ENCODE measurements around the gene SLC16A13.
"Not testable (repeated sequence)": the region's sequence is repeated elsewhere in the genome, so short reads cannot be mapped to it uniquely, and the experiment has no call there.

The SLC16A13 gene

GRCh38 chr17:7039832-7040231 lies 4.0 kb downstream of the SLC16A13 start:
- Histone ChIP-seq H3K36me3 (ENCODE audit: control insufficient read depth, insufficient read depth, low read length) (no peaks in the 10 kb centered on the region), H3K27me3 (ENCODE audit: control insufficient read depth, insufficient read depth, low read length) (peaks cover 33% of the 10 kb centered on the region), H3K4me3 (ENCODE audit: low read depth, low read length) (no peak overlapping the region), H3K9me3 (ENCODE audit: control insufficient read depth, insufficient read depth, low read length) (no peaks in the 10 kb centered on the region), H3K9ac (ENCODE audit: low read depth, low read length) (no peak overlapping the region), H3K4me1 (ENCODE audit: control insufficient read depth, insufficient read depth, low read length) (peaks cover 11% of the 10 kb centered on the region)

GRCh38 chr17:7041607-7042500 lies 6.0 kb downstream of the SLC16A13 start:
- Histone ChIP-seq H3K9me3 (ENCODE audit: control insufficient read depth, insufficient read depth, low read length) (no peaks in the 10 kb centered on the region), H3K9ac (ENCODE audit: low read depth, low read length) (no peak overlapping the region), H3K36me3 (ENCODE audit: control insufficient read depth, insufficient read depth, low read length) (no peaks in the 10 kb centered on the region), H3K27me3 (ENCODE audit: control insufficient read depth, insufficient read depth, low read length) (peaks cover 44% of the 10 kb centered on the region), H3K4me3 (ENCODE audit: low read depth, low read length) (peak overlapping the region; percentile 69), H3K4me1 (ENCODE audit: control insufficient read depth, insufficient read depth, low read length) (peaks cover 6% of the 10 kb centered on the region)

DNA sequence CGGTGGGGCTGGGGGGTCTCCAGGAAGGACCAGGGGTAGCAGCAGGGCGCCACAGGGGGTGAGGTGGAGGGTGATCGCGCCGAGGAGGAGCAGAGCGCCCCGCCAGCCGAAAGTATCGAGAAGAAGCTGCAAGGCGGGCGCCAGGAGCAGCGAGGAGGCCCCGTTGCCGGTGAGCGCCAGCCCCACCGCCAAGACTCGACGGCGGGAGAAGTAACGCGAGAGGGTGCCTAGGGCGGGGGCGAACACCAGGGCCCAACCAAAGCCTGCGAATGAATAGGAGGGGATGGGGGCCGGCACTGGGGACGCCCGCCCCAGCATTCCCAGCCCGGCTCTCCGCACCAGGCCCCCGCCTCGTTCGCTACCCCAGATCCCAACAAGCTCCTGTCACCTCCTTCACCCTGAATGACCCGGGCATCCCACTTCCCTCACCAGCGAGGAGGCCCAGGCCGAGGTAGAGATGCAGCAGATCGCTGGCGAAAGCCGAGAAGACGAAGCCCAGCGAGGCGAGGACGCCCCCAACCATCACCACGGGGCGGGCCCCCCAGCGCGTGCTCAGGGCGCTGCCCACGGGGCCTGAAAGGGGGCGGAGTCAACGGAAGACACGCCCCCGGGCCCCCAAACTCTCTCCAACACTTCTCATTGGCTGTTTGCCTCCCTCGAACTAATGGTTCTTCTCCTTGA lies 6.8 kb downstream of the SLC16A13 start:
- H3K4me1 ChIP-seq (ENCODE audit: control insufficient read depth, insufficient read depth, low read length), result peaks cover 9% of the 10 kb centered on the region
- peaks cover 44% of the 10 kb centered on the region for H3K27me3 ChIP-seq (ENCODE audit: control insufficient read depth, insufficient read depth, low read length)
- no peaks in the 10 kb centered on the region for H3K9me3 ChIP-seq (ENCODE audit: control insufficient read depth, insufficient read depth, low read length)
- H3K9ac ChIP-seq (ENCODE audit: low read depth, low read length), result no peak overlapping the region
- no peaks in the 10 kb centered on the region for H3K36me3 ChIP-seq (ENCODE audit: control insufficient read depth, insufficient read depth, low read length)
- H3K4me3 ChIP-seq (ENCODE audit: low read depth, low read length), result peak overlapping the region; percentile 69

- H3K27me3 ChIP-seq (ENCODE audit: control insufficient read depth, insufficient read depth, low read length), result peaks cover 44% of the 10 kb centered on the region
- H3K36me3 ChIP-seq (ENCODE audit: control insufficient read depth, insufficient read depth, low read length), result no peaks in the 10 kb centered on the region
- peak overlapping the region; percentile 69 for H3K4me3 ChIP-seq (ENCODE audit: low read depth, low read length)
- H3K9ac ChIP-seq (ENCODE audit: low read depth, low read length), result no peak overlapping the region
- no peaks in the 10 kb centered on the region for H3K9me3 ChIP-seq (ENCODE audit: control insufficient read depth, insufficient read depth, low read length)
- H3K4me1 ChIP-seq (ENCODE audit: control insufficient read depth, insufficient read depth, low read length), result peaks cover 9% of the 10 kb centered on the region
These were observed 7.3 kb downstream of the SLC16A13 start for GRCh38 chr17:7043182-7043496.

- H3K27me3 ChIP-seq (ENCODE audit: control insufficient read depth, insufficient read depth, low read length), result peaks cover 44% of the 10 kb centered on the region
- peaks cover 9% of the 10 kb centered on the region for H3K4me1 ChIP-seq (ENCODE audit: control insufficient read depth, insufficient read depth, low read length)
- H3K4me3 ChIP-seq (ENCODE audit: low read depth, low read length), result peak within 1 kb of the TSS; percentile 69
- no peaks in the 10 kb centered on the region for H3K36me3 ChIP-seq (ENCODE audit: control insufficient read depth, insufficient read depth, low read length)
- H3K9ac ChIP-seq (ENCODE audit: low read depth, low read length), result no peak within 1 kb of the TSS
- no peaks in the 10 kb centered on the region for H3K9me3 ChIP-seq (ENCODE audit: control insufficient read depth, insufficient read depth, low read length)
These were observed 7.8 kb downstream of the SLC16A13 start, which contains the start of gene SLC16A11 for GRCh38 chr17:7043497-7044198. Gene SLC16A11 (minus strand): TSS chr17:7044092. CDS start chr17:7043513, 579 bp downstream.

DNA sequence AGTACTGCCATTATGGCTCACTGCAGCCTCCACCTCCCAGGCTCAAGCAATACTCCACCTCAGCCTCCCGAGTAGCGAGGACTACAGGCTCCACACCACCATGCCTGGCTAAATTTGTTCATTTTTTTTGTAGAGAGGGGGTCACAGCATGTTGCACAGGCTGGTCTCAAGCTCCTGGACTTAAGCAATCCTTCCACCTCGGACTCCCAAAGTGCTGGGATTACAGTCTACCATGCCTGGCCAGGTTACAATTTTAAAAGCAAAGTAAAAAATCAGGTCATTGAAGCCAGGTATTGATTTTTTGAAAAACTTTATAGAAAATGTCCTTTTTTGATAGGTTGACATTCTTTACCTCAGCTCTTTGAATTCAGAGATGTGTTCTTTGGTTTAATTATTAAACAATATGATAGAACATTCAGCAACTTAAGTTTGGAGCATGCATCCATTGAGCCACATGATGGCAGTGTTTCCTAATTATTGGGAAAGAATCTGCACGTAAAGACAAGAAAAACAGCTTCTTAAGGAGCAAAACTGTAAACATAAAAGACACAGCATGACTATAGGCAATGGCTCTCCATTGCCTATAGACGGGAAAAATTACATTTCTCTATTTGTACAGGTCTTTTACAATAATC lies 9.8 kb downstream of the SLC16A13 start:
- Histone ChIP-seq H3K9me3 (ENCODE audit: control insufficient read depth, insufficient read depth, low read length) (no peaks in the 10 kb centered on the region), H3K9ac (ENCODE audit: low read depth, low read length) (no peak overlapping the region), H3K27me3 (ENCODE audit: control insufficient read depth, insufficient read depth, low read length) (peaks cover 44% of the 10 kb centered on the region), H3K4me1 (ENCODE audit: control insufficient read depth, insufficient read depth, low read length) (peaks cover 6% of the 10 kb centered on the region), H3K36me3 (ENCODE audit: control insufficient read depth, insufficient read depth, low read length) (no peaks in the 10 kb centered on the region), H3K4me3 (ENCODE audit: low read depth, low read length) (peak overlapping the region; percentile 79)

- Histone ChIP-seq H3K9me3 (ENCODE audit: control insufficient read depth, insufficient read depth, low read length) (no peaks in the 10 kb centered on the region), H3K4me1 (ENCODE audit: control insufficient read depth, insufficient read depth, low read length) (peaks cover 6% of the 10 kb centered on the region), H3K27me3 (ENCODE audit: control insufficient read depth, insufficient read depth, low read length) (peaks cover 41% of the 10 kb centered on the region), H3K9ac (ENCODE audit: low read depth, low read length) (no peak overlapping the region), H3K36me3 (ENCODE audit: control insufficient read depth, insufficient read depth, low read length) (no peaks in the 10 kb centered on the region), H3K4me3 (ENCODE audit: low read depth, low read length) (peak overlapping the region; percentile 79)
These were observed 10.4 kb downstream of the SLC16A13 start for GRCh38 chr17:7046127-7046724.

DNA sequence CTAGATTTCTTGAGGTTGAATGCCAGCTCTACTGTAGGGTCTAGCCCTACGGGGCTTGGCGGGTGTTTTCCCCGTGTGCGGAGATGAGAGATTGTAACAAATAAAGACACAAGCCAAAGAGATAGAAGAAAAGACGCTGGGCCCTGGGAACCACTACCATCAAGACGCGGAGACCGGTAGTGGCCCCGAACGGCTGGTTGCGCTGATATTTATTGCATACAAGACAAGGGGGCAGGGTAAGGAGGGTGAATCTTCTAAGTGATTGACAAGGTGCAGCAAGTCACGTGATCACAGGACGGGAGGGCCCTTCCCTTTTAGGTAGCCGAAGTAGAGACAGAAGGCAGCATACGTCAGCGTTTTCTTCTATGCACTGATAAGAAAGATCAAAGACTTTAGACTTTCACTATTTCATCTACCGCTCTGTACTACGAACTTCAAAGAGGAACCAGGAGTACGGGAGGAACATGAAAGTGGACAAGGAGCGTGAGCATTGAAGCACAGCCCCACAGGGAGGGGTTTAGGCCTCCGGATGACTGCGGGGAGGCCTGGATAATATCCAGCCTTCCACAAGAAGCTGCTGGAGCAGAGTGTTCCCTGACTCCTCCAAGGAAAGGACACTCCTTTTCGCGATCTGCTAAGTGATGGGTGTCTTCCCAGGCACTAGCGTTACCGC lies 11.0 kb downstream of the SLC16A13 start:
- not testable (repeated sequence) for H3K4me1 ChIP-seq (ENCODE audit: control insufficient read depth, insufficient read depth, low read length); H3K9me3 ChIP-seq (ENCODE audit: control insufficient read depth, insufficient read depth, low read length); H3K9ac ChIP-seq (ENCODE audit: low read depth, low read length); H3K36me3 ChIP-seq (ENCODE audit: control insufficient read depth, insufficient read depth, low read length)
- peak overlapping the region; percentile 79 for H3K4me3 ChIP-seq (ENCODE audit: low read depth, low read length)
- peaks cover 35% of the 10 kb centered on the region for H3K27me3 ChIP-seq (ENCODE audit: control insufficient read depth, insufficient read depth, low read length)

DNA sequence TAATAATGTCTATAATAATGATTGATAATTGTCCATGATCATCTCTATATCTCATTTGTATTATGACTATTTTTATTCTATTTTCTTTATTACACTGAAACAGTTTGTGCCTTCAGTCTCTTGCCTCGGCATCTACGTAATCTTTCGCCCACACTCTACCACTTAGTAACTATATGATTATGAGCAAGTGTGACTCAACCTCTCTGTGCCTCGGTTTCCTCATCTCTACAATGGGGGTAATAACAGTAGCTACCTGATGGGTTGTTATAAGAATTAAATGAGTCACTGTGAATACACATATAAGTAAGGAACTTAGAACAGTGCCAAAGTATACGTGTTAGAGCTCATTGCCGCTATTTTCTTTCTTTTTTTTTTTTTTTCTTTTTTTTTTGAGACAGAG lies 11.8 kb downstream of the SLC16A13 start:
- Histone ChIP-seq H3K9me3 (ENCODE audit: control insufficient read depth, insufficient read depth, low read length) (no peaks in the 10 kb centered on the region), H3K27me3 (ENCODE audit: control insufficient read depth, insufficient read depth, low read length) (peaks cover 33% of the 10 kb centered on the region), H3K4me1 (ENCODE audit: control insufficient read depth, insufficient read depth, low read length) (peaks cover 3% of the 10 kb centered on the region), H3K36me3 (ENCODE audit: control insufficient read depth, insufficient read depth, low read length) (no peaks in the 10 kb centered on the region), H3K4me3 (ENCODE audit: low read depth, low read length) (no peak overlapping the region), H3K9ac (ENCODE audit: low read depth, low read length) (no peak overlapping the region)

DNA sequence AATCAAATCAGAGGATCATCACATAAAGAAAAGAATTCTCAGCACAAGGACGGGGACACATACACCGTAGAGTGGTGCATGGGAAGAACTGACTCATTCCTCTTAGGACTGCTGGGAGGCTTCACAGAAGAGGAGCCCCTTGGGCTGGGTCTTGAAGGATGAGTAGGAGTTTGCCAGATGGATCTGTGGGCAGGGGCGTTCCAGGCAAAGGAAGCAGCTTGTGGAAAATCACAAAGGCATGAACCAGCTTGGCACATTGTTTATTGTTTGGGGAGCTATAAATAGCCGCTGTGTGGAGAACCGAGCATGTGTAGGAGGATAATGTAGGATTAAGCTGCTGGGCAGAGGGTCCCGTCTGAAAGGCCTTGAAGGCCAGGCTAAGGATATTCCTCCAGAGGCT lies 13.2 kb downstream of the SLC16A13 start:
- Histone ChIP-seq H3K9ac (ENCODE audit: low read depth, low read length) (no peak overlapping the region), H3K4me1 (ENCODE audit: control insufficient read depth, insufficient read depth, low read length) (peaks cover 3% of the 10 kb centered on the region), H3K9me3 (ENCODE audit: control insufficient read depth, insufficient read depth, low read length) (no peaks in the 10 kb centered on the region), H3K4me3 (ENCODE audit: low read depth, low read length) (no peak overlapping the region), H3K27me3 (ENCODE audit: control insufficient read depth, insufficient read depth, low read length) (peaks cover 22% of the 10 kb centered on the region), H3K36me3 (ENCODE audit: control insufficient read depth, insufficient read depth, low read length) (no peaks in the 10 kb centered on the region)

- not testable (repeated sequence) for H3K4me3 ChIP-seq (ENCODE audit: low read depth, low read length); H3K9me3 ChIP-seq (ENCODE audit: control insufficient read depth, insufficient read depth, low read length); H3K27me3 ChIP-seq (ENCODE audit: control insufficient read depth, insufficient read depth, low read length); H3K9ac ChIP-seq (ENCODE audit: low read depth, low read length); H3K4me1 ChIP-seq (ENCODE audit: control insufficient read depth, insufficient read depth, low read length); H3K36me3 ChIP-seq (ENCODE audit: control insufficient read depth, insufficient read depth, low read length)
These were observed 14.8 kb downstream of the SLC16A13 start for GRCh38 chr17:7050583-7050982.

Data from iPS-15b (cell line).